ENCODE results near the gene OR4D5.
A peak's percentile ranks its signal among the peaks of the same experiment; 100 is the strongest.

The OR4D5 gene

DNA sequence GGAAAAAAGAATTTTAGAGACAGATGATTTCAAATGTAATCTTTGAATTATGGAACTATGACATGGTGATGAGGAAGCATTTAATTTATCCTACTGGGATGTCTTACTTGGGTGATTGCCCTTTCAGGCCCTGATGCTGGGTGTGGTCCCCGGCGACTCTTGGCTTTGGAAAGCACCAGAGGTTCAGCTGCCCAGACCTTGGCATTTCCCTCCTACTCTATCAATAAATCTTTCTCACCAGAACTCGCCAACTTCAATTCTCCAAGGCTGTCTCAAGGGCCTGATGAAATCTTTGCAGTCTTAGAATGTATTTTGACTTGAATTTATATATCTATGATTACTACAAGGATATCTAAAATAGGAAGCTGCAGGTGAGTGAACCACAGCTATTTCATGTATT is 18.5 kb upstream of the OR4D5 start:
- TF ChIP-seq, protein P1, sequence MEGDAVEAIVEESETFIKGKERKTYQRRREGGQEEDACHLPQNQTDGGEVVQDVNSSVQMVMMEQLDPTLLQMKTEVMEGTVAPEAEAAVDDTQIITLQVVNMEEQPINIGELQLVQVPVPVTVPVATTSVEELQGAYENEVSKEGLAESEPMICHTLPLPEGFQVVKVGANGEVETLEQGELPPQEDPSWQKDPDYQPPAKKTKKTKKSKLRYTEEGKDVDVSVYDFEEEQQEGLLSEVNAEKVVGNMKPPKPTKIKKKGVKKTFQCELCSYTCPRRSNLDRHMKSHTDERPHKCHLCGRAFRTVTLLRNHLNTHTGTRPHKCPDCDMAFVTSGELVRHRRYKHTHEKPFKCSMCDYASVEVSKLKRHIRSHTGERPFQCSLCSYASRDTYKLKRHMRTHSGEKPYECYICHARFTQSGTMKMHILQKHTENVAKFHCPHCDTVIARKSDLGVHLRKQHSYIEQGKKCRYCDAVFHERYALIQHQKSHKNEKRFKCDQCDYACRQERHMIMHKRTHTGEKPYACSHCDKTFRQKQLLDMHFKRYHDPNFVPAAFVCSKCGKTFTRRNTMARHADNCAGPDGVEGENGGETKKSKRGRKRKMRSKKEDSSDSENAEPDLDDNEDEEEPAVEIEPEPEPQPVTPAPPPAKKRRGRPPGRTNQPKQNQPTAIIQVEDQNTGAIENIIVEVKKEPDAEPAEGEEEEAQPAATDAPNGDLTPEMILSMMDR (conservative IDR thresholded peaks at IDR 0.05; ENCODE audit: control insufficient read depth, insufficient read depth, low read depth, low read length), result no peak
- no peak for DNase-seq (ENCODE audit: low read depth)

GRCh38 chr11:123924027-123924426 is 15.4 kb upstream of the OR4D5 start:
- TF ChIP-seq, protein P1 (conservative IDR thresholded peaks at IDR 0.05; ENCODE audit: control insufficient read depth, insufficient read depth, low read depth, low read length), result no peak
- no peak overlapping the region for H3K4me3 ChIP-seq (ENCODE audit: control insufficient read depth, low read depth, low read length)
- DNase-seq (ENCODE audit: low read depth), result no peak

More for the DNA sequence above, 18.5 kb upstream of the OR4D5 start:
- H3K4me3 ChIP-seq (ENCODE audit: control insufficient read depth, low read depth, low read length), result no peak overlapping the region

DNA sequence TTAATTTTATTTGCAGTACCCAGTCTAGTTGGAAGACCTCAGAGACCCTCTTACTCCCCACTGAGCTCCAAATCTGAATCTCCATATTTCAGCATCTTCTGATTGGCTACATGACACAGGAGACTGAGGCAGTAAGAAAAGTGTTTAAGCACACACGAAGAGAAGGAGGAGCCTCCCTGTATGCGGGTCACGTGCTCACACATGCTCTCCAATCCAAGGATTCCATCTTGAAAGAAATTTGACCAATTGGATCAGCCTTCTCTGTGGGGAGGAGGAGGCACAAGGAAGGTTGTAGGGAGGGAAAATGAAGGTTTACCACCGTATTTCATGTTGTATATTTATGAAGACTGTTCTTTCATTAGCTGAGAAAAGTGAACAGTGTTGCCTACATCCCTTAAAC is 3.0 kb downstream of the OR4D5 start:
- no peak overlapping the region for H3K4me3 ChIP-seq (ENCODE audit: control insufficient read depth, low read depth, low read length)
- TF ChIP-seq, protein P1 (conservative IDR thresholded peaks at IDR 0.05; ENCODE audit: control insufficient read depth, insufficient read depth, low read depth, low read length), result no peak
- DNase-seq (ENCODE audit: low read depth), result no peak

- TF ChIP-seq, protein P1 (conservative IDR thresholded peaks at IDR 0.05; ENCODE audit: control insufficient read depth, insufficient read depth, low read depth, low read length), result no peak
- H3K4me3 ChIP-seq (ENCODE audit: control insufficient read depth, low read depth, low read length), result no peak within 1 kb of the TSS
- no peak for DNase-seq (ENCODE audit: low read depth)
These were observed 4.3 kb downstream of the OR4D5 start, which contains the start of gene OR6T1 for GRCh38 chr11:123943738-123944137. OR6T1 (minus strand) TSS chr11:123943838; CDS start chr11:123943838, 0 bp downstream.

GRCh38 chr11:123945132-123945531 is 5.7 kb downstream of the OR4D5 start:
- no peak for DNase-seq (ENCODE audit: low read depth)
- TF ChIP-seq, protein P1 (conservative IDR thresholded peaks at IDR 0.05; ENCODE audit: control insufficient read depth, insufficient read depth, low read depth, low read length), result no peak

GRCh38 chr11:123956752-123957151 is 17.3 kb downstream of the OR4D5 start:
- H3K4me3 ChIP-seq (ENCODE audit: control insufficient read depth, low read depth, low read length), result no peak overlapping the region
- no peak for DNase-seq (ENCODE audit: low read depth)
- TF ChIP-seq, protein P1 (conservative IDR thresholded peaks at IDR 0.05; ENCODE audit: control insufficient read depth, insufficient read depth, low read depth, low read length), result no peak

More at GRCh38 chr11:123945132-123945531, 5.7 kb downstream of the OR4D5 start:
- H3K4me3 ChIP-seq (ENCODE audit: control insufficient read depth, low read depth, low read length), result no peak overlapping the region

GRCh38 chr11:123973816-123974215 is 34.4 kb downstream of the OR4D5 start:
- TF ChIP-seq, protein P1 (conservative IDR thresholded peaks at IDR 0.05; ENCODE audit: control insufficient read depth, insufficient read depth, low read depth, low read length), result no peak
- no peak overlapping the region for H3K4me3 ChIP-seq (ENCODE audit: control insufficient read depth, low read depth, low read length)
- peak; percentile 76 for DNase-seq (ENCODE audit: low read depth)
